Measurements from ENCODE around the gene ZNF521.

- no peak for TF ChIP-seq CTCF (conservative IDR thresholded peaks at IDR 0.05; ENCODE audit: low read depth, low read length)
- TF ChIP-seq EZH2 (IDR thresholded peaks at IDR 0.05; ENCODE audit: low read length, unreplicated experiment) = no peak
These were observed 37.7 kb downstream of the ZNF521 start for GRCh38 chr18:25314151-25314837.
